Testis (tissue), 2 donors: Measurements from ENCODE around the gene ARL10.

Experiments
- CTCF ChIP-seq, 3 experiments: fragments of 450-650 bp in 2 of 3; fragments of 200-600 bp in 1 of 3; sonication (generic) in 1 of 3; IDR thresholded peaks; one replicate each; pipeline ENCODE4 v1.5.1; 2016 to 2019; ENCODE audit warnings: antibody characterized with exemption in 3 of 3, mild to moderate bottlenecking in 2 of 3, moderate library complexity in 1 of 3
- POLR2A ChIP-seq: fragments of 450-650 bp; IDR thresholded peaks from one replicate; pipeline ENCODE4 v1.6.1; 2017; ENCODE audit warnings: antibody characterized with exemption, mild to moderate bottlenecking, moderate library complexity

- TF ChIP-seq CTCF (IDR thresholded peaks at IDR 0.05) (no peak), POLR2A (no peak)
These were observed 8.0 kb downstream of the ARL10 start for GRCh38 chr5:176373100-176373818.
